Neural cell (in vitro differentiated cells): ENCODE results near the gene LIN9. TPM values are rescaled to one million over a fixed set of nuclear protein-coding genes. Genes with fewer than 3 reads are reported as not detected.

Source experiments
- H2AFZ ChIP-seq: fragments of 200-600, 300-800 bp; sonication (generic), shearing (Covaris generic); 2 replicates; pipeline ENCODE4 v1.6.0; 2014; ENCODE audit warnings: low read depth, mild to moderate bottlenecking, antibody characterized with exemption, low read length, moderate library complexity
- H3F3A ChIP-seq: fragments of 200-600 bp; shearing (Covaris generic); 2 replicates; pipeline ENCODE4 v1.6.1; 2016; ENCODE audit warnings: mild to moderate bottlenecking, moderate library complexity, mixed read lengths, antibody characterized with exemption, low read length; ENCODE audit not compliant: insufficient read depth, poor library complexity, severe bottlenecking
- H3K27ac ChIP-seq: fragments of 200-600, 300-800 bp; sonication (generic), shearing (Covaris generic); 2 replicates; pipeline ENCODE4 v1.5.1; 2014; ENCODE audit warnings: mild to moderate bottlenecking, low read length, moderate library complexity
- H3K27me3 ChIP-seq: fragments of 300-800, 200-600 bp; sonication (generic), shearing (Covaris generic); 2 replicates; pipeline ENCODE4 v1.6.0; 2014; ENCODE audit warnings: mild to moderate bottlenecking, low read depth, low read length, moderate library complexity; ENCODE audit not compliant: insufficient read depth
- H3K36me3 ChIP-seq: fragments of 300-800, 200-600 bp; sonication (generic), shearing (Covaris generic); 2 replicates; pipeline ENCODE4 v1.5.1; 2014; ENCODE audit warnings: mild to moderate bottlenecking, antibody characterized with exemption, low read length, moderate library complexity; ENCODE audit not compliant: insufficient read depth
- H3K4me2 ChIP-seq: fragments of 300-800, 200-600 bp; sonication (generic), shearing (Covaris generic); 2 replicates; pipeline ENCODE4 v1.6.0; 2014; ENCODE audit warnings: mild to moderate bottlenecking, low read length
- H3K4me3 ChIP-seq: fragments of 300-800, 200-600 bp; sonication (generic), shearing (Covaris generic); 2 replicates; pipeline ENCODE4 v1.5.1; 2014; ENCODE audit warnings: mild to moderate bottlenecking, low read length, moderate library complexity
- H3K79me2 ChIP-seq: fragments of 200-600 bp; shearing (Covaris generic); replicated peaks from 2 replicates; pipeline ENCODE4 v1.6.0; 2014; ENCODE audit warnings: mild to moderate bottlenecking, low read length, moderate library complexity; ENCODE audit not compliant: insufficient read depth
- H3K9ac ChIP-seq: fragments of 300-800, 200-600 bp; sonication (generic), shearing (Covaris generic); 2 replicates; pipeline ENCODE4 v1.6.1; 2016; ENCODE audit warnings: mild to moderate bottlenecking, low read length, mixed read lengths
- H3K9me2 ChIP-seq: fragments of 200-600 bp; shearing (Covaris generic); 2 replicates; pipeline ENCODE4 v1.6.1; 2016; ENCODE audit warnings: mild to moderate bottlenecking, low read length, mixed read lengths; ENCODE audit not compliant: insufficient read depth
- H3K9me3 ChIP-seq: fragments of 200-600, 300-800 bp; sonication (generic), shearing (Covaris generic); 2 replicates; pipeline ENCODE4 v1.6.1; 2016; ENCODE audit warnings: mild to moderate bottlenecking, mixed run types, low read length, moderate library complexity, mixed read lengths
- H4K20me1 ChIP-seq: fragments of 200-600 bp; shearing (Covaris generic); 2 replicates; pipeline ENCODE4 v1.6.1; 2016; ENCODE audit warnings: mild to moderate bottlenecking, mixed run types; ENCODE audit not compliant: insufficient read depth
- CTCF ChIP-seq: fragments of 450-650 bp; IDR thresholded peaks from 2 replicates; pipeline ENCODE4 v1.5.1; 2014; ENCODE audit warnings: antibody characterized with exemption, mild to moderate bottlenecking, moderate library complexity; ENCODE audit not compliant: poor library complexity, severe bottlenecking
- EP300 ChIP-seq: fragments of 450-650 bp; conservative IDR thresholded peaks from 2 replicates; pipeline ENCODE4 v1.6.1; 2014; ENCODE audit warnings: antibody characterized with exemption, mild to moderate bottlenecking, moderate library complexity; ENCODE audit not compliant: poor library complexity, severe bottlenecking
- EZH2 ChIP-seq: fragments of 200-600, 300-800 bp; shearing (Covaris generic), sonication (generic); IDR thresholded peaks from 2 replicates; pipeline ENCODE4 v1.6.1; 2014; ENCODE audit warnings: antibody characterized with exemption, low read length, borderline replicate concordance, mild to moderate bottlenecking; ENCODE audit not compliant: insufficient read depth, poor library complexity, severe bottlenecking
- MXI1 ChIP-seq: fragments of 450-650 bp; conservative IDR thresholded peaks from 2 replicates; pipeline ENCODE4 v1.6.1; 2014; ENCODE audit warnings: antibody characterized with exemption, mild to moderate bottlenecking; ENCODE audit not compliant: poor library complexity, severe bottlenecking
- POLR2AphosphoS5 ChIP-seq: IDR thresholded peaks from 2 replicates; pipeline ENCODE4 v1.6.1; 2012
- RAD21 ChIP-seq: fragments of 450-650 bp; conservative IDR thresholded peaks from 2 replicates; pipeline ENCODE4 v1.6.1; 2014; ENCODE audit warnings: antibody characterized with exemption, mild to moderate bottlenecking, moderate library complexity
- SMC3 ChIP-seq: fragments of 450-650 bp; conservative IDR thresholded peaks from 2 replicates; pipeline ENCODE4 v1.6.1; 2014; ENCODE audit warnings: antibody characterized with exemption, mild to moderate bottlenecking, moderate library complexity; ENCODE audit not compliant: poor library complexity
- TAF1 ChIP-seq: IDR thresholded peaks from 2 replicates; pipeline ENCODE4 v1.6.1; 2012; ENCODE audit warnings: low read depth
- polyA plus RNA-seq: library from polyadenylated mRNA; depleted of rRNA; stranded (reverse); fragments of >200 nt; gene quantifications from 2 replicates; pipeline ENCODE4 v1.2.3, GENCODE V29; 2014
- TF ChIP-seq, protein P1 (sequence below): IDR thresholded peaks from 2 replicates; pipeline ENCODE4 v1.6.1; 2012; ENCODE audit warnings: borderline replicate concordance

Gene LIN9
- polyA plus RNA-seq, 1 donor from 2014 or later, result 11.9 TPM

- TF ChIP-seq, protein P1, sequence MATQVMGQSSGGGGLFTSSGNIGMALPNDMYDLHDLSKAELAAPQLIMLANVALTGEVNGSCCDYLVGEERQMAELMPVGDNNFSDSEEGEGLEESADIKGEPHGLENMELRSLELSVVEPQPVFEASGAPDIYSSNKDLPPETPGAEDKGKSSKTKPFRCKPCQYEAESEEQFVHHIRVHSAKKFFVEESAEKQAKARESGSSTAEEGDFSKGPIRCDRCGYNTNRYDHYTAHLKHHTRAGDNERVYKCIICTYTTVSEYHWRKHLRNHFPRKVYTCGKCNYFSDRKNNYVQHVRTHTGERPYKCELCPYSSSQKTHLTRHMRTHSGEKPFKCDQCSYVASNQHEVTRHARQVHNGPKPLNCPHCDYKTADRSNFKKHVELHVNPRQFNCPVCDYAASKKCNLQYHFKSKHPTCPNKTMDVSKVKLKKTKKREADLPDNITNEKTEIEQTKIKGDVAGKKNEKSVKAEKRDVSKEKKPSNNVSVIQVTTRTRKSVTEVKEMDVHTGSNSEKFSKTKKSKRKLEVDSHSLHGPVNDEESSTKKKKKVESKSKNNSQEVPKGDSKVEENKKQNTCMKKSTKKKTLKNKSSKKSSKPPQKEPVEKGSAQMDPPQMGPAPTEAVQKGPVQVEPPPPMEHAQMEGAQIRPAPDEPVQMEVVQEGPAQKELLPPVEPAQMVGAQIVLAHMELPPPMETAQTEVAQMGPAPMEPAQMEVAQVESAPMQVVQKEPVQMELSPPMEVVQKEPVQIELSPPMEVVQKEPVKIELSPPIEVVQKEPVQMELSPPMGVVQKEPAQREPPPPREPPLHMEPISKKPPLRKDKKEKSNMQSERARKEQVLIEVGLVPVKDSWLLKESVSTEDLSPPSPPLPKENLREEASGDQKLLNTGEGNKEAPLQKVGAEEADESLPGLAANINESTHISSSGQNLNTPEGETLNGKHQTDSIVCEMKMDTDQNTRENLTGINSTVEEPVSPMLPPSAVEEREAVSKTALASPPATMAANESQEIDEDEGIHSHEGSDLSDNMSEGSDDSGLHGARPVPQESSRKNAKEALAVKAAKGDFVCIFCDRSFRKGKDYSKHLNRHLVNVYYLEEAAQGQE, result no peak
Measured at GRCh38 chr1:226287587-226287986, 21.4 kb downstream of the LIN9 start (continued).

GRCh38 chr1:226281058-226281457 is 27.9 kb downstream of the LIN9 start:
- H3F3A ChIP-seq, result no peaks in the 10 kb centered on the region
- H4K20me1 ChIP-seq, result no peaks in the 10 kb centered on the region
- H3K79me2 ChIP-seq, result no peaks in the 10 kb centered on the region
- H3K4me3 ChIP-seq, result no peak overlapping the region
- TF ChIP-seq CTCF (no peak), EZH2 (no peak), POLR2AphosphoS5 (no peak), RAD21 (no peak), EP300 (no peak), TAF1 (no peak), MXI1 (no peak), SMC3 (no peak)
- TF ChIP-seq, protein P1, result no peak
- no peak overlapping the region for H3K4me2 ChIP-seq
- no peaks in the 10 kb centered on the region for H3K9me3 ChIP-seq
- no peak overlapping the region for H3K9ac ChIP-seq
- no peaks in the 10 kb centered on the region for H3K27me3 ChIP-seq
- H3K27ac ChIP-seq, result no peak overlapping the region
- no peak overlapping the region for H2AFZ ChIP-seq
- H3K36me3 ChIP-seq, result no peaks in the 10 kb centered on the region
- H3K9me2 ChIP-seq, result no peaks in the 10 kb centered on the region
